Head of caudate nucleus (tissue), 42 donors: ENCODE results near the gene ATP5MG.

ENCODE experiments used
- DNase-seq, 42 donors: peaks; one replicate each; pipeline versions ENCODE4 v3.0.0 to v3.0.0-alpha.2; 2020 to 2021; ENCODE audit warnings: mixed read lengths in 7 of 42
- intact Hi-C: fragments of 100-400 bp; cut with DNase I; formaldehyde crosslinking; loops from one replicate; pipeline ENCODE4 v1.15.0; 2022

ATP5MG gene, protein sequence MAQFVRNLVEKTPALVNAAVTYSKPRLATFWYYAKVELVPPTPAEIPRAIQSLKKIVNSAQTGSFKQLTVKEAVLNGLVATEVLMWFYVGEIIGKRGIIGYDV

DNA sequence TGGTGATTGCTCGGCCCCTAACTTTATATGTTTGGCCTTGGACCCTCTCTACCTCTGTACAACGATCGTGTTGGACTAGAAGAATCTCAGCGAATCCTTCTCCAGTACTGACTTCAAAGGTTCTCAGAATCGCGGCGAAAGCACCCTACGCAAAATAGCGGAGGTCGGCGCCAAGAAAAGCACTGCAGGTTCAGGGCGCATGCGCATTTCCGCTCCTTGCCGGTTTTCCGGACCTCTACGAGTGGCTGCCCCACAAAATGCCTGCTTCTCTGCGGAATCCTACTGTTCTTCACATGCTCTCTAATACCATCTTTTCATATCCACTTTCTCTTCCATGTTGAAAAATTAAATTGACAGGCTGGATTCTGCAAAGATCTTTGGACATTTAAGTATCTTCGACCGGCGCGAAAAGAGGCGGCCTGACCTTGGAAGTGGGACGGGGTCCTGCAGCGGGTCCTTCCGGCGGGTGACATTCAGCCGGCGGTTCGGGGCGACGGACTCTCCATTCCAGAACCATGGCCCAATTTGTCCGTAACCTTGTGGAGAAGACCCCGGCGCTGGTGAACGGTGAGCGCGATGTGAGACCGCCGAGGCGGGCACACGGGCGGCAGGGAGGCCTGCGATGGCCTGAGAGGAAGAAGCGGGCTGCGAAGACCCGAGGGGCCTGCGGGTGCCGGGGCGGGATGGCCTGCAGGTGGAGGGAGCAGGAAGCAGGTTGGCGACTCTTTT, at the start of gene ATP5MG:
ATP5MG (plus strand) TSS at position 456 of the 729 bp plus-strand sequence; CDS start at position 516, 60 bp downstream.
- peak; percentile 84 to 96 (median 91) for DNase-seq
- intact Hi-C loops, result loop anchor here (5.0 kb wide), 2 partner anchors 36 to 86 kb away; partner anchors contain the start of gene KMT2A

DNA sequence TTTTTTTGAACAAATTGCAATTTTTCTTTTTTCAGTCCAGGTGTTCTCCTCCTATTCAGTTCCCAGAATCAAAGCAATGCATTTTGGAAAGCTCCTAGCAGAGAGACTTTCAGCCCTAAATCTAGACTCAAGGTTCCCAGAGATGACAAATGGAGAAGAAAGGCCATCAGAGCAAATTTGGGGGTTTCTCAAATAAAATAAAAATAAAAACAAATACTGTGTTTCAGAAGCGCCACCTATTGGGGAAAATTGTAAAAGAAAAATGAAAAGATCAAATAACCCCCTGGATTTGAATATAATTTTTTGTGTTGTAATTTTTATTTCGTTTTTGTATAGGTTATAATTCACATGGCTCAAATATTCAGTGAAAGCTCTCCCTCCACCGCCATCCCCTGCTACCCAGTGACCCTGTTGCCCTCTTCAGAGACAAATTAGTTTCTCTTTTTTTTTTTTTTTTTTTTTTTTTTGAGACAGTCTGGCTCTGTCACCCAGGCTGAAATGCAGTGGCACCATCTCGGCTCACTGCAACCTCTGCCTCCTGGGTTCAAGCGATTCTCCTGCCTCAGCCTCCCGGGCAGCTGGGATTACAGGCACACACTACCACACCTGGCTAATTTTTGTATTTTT, 48.2 kb upstream of the ATP5MG start:
- no peak for DNase-seq
- intact Hi-C loops, result loop anchor here (10.0 kb wide), 1 partner anchor 208 kb away; no protein-coding TSS in a partner anchor

DNA sequence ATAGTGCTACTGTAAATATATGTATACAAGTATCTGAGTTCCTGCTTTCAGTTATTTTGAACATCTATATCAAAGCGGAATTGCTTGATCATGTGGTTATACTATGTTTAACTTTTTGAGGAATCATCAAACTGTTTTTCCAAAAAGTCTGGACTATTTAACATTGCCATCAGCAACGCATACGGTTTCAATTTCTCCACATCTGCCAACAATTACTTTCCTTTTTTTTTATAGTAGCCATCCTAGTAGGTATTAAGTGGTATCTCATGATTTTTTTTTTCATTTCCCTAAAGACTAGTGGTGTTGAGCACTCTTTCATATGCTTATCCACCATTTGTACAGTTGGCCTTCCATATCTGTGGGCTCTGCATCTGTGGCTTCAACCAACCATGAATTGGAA, 43.3 kb upstream of the ATP5MG start:
- no peak for DNase-seq
- intact Hi-C loops, result loop anchor here (10.0 kb wide), 1 partner anchor 213 kb away; no protein-coding TSS in a partner anchor

DNA sequence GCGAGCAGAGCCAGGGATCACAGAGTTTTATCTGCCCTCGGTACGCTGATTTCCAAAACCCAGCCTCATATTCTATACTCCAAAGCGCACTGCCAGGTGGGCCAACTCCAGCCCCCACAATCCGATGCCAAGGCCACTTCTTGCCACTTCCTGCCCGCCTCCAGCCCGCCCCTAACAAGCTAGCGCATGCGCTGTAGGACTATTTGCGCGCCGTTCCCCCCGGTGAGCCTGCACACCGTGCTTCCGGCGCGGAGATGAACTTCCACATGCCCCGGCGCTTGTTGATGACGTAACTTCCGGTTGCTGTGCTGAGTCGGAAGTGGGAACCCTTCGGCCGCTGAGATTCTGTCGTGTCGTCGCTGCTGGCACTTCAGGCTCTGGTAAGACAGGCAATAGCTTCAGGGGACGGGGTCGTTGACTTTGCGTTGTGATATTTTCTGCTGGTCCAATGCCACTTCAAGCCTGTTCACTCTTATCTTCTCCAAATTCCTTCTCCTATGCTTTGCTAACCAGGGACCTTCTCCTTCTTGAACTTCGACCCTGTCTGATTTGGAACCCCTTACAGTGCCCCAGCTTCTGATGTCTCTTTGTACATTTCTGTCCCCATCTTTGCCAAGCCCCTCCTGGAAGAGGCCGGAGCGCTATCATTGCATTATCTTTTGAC, 42.0 kb upstream of the ATP5MG start, which contains the start of gene UBE4A:
UBE4A (plus strand) TSS at position 306 of the 664 bp plus-strand sequence. CDS start 5,481 bp downstream, outside the sequence.
- peak; percentile 88 to 99 (median 96) for DNase-seq
- intact Hi-C loops, result loop anchor here (10.0 kb wide), 1 partner anchor 215 kb away; no protein-coding TSS in a partner anchor

DNA sequence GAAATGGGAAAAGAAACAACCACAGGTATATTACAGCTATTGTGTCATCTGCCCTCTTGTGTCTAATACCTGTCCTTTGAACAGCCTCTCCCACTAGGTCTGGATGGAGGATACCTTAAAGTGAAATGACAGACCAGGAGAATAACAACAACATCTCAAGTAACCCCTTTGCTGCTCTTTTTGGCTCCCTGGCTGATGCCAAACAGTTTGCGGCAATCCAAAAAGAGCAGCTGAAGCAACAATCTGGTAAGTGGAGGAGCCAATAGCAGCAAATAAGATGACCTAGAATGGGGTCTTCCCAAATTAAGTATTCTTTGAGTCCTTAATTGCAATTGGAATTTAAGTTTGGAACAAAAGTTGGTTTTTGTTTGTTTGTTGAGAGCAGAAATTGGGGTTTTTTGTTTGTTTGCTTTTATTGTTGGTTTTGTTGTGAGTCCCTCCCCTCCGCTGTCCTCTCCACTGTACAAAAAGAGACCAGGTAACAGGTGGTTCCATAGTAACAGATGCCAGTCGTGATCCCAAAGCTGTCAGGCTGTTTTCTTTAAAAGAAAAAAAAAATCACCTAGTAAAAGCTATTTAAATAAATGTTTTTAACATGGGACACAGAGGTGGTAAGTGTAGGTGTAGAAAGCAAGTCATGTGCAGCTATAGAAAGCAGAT, 36.3 kb upstream of the ATP5MG start:
- intact Hi-C loops, result loop anchor here (5.0 kb wide), 1 partner anchor 168 kb away; no protein-coding TSS in a partner anchor
- no peak for DNase-seq

DNA sequence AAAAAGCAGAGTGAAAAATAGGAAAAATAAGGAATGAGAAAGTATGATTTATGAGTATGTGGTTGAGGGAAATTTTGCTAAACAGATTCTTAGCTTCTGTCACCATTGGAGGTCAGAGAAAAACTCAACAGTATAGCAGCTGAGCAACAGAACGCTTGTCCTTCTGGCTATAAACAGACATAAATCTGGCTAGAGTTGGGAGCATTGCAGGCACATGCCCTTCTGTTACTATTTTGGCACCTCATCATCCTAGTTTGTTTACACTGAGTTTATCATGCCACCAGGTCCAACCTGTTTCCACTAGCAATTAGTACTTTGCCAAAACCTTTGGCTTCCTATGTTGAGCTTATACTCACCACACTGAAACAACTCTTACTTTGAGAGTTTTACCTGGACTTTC, 35.1 kb upstream of the ATP5MG start:
- intact Hi-C loops, result no loop called here
- DNase-seq, result no peak

DNA sequence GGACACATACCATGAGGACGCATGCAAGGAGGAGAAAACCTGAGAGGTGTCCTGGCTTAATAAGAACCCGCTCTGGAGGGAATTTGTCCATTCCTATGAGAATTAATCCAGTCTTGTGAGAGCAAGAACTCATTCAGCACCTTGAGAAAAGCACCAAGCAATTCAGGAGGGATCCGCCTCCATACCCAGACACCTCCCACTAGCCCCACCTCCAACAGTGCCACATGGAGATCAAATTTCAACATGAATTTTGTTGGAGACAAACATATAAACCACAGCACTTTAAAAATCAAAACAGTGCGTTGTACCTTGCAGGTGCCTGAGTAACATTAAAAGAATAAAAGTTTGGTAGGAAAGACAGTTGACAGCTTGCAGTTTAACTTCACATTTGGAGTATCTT, 30.6 kb upstream of the ATP5MG start:
- no peak for DNase-seq
- intact Hi-C loops, result no loop called here

DNA sequence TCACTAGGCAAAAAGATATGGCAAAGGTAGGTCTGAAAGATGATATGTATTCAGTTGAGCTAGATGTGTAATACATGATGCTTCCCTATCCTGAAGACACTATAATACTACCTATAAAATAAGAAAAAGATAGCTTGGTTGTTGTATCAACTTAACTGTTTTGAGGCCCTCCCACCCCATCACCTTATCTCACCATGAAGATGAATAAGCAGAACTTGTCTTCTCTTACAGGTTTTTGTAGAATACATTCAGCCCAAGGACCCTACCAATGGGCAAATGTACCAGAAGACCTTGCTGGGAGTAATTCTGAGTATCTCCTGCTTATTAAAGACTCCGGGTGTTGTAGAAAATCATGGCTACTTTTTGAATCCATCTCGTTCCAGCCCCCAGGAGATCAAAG, 28.1 kb upstream of the ATP5MG start:
- DNase-seq, result no peak
- intact Hi-C loops, result no loop called here

DNA sequence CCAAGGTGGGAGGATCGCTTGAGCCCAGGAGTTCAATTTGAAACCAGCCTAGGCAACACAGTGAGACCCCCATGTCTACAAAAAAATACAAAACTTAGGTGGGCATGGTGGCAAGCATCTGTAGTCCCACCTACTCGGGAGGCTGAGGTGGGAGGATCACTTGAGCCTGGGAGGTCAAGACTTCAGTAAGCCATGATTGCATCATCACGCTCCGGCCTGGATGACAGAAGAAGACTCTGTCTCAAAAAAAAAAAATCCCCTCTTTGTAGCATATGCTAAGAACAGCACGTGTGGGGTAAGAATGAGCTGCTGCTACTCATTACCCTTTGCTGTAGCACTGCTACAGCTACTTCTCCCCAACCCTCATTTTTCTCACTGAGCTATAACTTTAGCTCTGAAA, 27.5 kb upstream of the ATP5MG start:
- intact Hi-C loops, result no loop called here
- DNase-seq, result no peak

DNA sequence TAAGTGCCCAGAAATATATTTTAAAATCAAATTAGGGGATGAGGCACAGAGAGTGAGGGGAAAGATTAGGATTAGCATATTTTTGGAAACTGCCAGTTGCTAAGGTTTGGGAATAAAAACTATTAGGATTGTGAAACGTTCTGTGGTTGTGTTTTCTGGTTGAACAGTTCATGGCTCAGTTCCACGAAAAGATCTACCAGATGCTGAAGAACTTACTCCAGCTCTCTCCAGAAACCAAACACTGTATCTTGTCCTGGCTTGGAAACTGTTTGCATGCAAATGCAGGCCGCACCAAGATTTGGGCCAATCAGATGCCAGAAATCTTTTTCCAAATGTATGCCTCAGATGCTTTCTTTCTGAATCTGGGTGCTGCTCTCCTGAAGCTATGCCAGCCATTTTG, 26.7 kb upstream of the ATP5MG start:
- intact Hi-C loops, result no loop called here
- no peak for DNase-seq

DNA sequence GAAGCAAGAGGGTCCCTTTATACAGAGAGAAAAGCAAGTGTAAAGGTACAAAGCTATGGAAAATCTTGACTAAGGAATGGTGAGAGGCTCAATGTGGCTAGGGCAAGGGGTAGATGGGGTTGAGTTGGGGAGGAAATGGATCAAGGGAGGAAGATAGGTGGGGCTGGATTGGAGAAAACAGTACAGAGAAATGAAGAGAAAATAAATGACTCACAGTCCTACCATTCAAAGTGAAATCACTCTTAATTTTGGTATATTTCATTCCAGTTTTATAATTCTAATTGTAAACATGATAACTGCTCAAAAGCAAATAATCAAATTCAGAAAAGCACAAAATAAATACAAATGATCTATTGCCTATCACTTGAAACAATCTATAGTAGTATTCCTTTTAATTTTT, 25.4 kb upstream of the ATP5MG start:
- intact Hi-C loops, result no loop called here
- no peak for DNase-seq

DNA sequence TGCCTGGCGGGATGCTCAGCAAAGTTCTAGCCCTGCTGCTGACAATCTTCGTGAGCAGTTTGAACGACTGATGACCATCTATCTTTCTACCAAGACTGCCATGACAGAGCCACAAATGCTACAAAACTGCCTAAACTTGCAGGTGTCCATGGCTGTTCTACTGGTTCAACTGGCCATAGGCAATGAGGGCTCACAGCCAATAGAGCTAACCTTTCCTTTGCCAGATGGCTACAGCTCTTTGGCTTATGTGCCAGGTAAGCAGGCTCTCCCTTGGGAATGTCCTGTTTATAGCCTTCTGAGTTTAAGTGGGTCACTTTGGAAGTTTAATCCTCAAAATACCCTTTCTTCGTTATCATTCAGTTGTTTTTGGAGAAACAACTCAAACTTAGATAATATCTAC, 21.9 kb upstream of the ATP5MG start:
- DNase-seq, result no peak
- intact Hi-C loops, result no loop called here

DNA sequence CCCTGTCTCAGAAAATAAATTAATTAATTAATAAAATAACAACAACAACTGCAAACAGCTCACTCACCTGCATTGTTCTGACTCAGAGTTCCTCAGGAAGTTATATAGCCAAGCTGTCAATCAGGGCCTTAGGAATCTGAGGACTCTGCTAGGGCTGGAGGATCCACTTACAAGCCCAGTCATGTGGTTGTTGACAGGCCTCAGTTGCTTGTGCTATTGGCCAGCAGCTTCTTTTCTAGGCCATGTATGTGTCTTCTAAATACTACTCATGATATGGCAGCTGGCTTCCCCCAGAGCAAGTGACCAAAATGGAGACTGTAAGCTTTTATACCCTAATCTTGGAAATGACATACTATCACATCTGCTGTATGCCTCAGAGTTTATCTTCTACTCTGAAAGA, 20.8 kb upstream of the ATP5MG start:
- intact Hi-C loops, result no loop called here

DNA sequence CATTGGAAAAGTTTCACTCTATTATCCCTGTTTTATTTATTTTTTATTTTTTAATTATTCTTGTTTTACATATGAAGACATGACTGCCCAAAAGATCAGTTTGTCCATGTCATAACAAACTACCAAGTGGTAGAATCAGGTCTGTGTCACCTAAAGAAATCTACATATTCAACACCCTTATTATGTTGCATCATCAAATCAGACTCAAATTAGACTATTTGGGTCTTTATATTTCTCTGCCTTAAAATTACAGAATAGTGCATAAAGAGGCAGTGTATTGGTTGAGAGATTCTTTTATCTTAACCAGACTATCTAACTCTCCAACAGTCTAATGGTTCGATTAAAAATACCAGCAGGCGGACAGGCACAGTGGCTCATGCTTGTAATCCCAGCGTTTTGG, 18.5 kb upstream of the ATP5MG start:
- intact Hi-C loops, result no loop called here
- no peak for DNase-seq

More for the DNA sequence above, 20.8 kb upstream of the ATP5MG start:
- no peak for DNase-seq

DNA sequence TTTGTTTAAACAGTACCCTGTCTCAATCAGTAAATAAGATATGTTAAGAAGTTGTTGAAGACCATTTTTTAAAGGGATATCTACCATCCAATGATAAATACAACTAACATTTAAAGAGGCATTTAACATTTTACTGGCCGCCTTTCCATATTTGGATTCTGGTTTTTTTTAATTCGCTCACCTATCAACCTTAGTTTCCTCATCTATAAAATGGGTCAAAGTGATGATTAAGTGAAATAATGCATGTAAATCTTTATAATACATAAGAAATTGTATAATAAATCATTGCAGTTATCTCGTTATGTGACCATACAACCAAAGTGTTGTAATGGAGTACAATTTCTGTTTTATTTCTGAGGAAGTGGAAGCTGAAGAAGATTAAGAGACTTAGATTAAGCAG, 17.7 kb upstream of the ATP5MG start:
- intact Hi-C loops, result no loop called here
- DNase-seq, result no peak

DNA sequence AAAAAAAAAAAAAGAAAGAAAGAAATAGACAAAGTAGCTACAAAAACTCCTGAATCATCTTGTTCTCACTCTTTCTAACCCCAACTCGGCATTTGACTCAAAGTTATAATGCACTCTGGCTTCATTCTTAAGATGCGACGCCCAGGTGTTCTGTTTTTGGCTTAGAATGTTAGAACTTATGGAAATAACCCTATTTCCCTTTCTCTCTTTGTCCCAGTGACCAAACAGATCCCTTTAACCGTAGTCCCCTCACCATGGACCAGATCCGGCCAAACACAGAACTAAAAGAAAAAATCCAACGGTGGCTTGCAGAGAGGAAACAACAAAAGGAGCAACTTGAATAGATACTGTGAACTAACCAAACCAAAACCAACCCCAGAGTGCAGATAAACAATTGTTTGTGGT, 5.3 kb upstream of the ATP5MG start:
- intact Hi-C loops, result no loop called here

DNA sequence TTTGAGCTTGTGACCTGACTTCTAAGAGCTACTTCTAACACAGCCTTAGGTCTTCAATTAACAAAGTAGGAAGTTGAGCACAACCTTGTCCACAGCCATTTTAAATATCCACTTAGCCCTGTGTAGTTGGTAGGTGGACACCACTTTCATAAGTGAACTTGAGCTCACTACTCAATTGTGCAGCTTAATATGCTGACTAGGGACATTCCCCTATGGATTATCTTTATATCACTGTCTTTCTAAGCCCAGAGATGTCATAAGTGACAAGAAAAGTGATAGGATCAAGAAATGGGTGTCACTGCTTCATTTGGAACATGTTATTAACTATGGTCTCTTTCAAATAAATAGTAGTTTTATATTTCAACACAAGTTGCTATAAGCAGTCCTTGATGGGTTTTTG, 4.0 kb upstream of the ATP5MG start:
- no peak for DNase-seq
- intact Hi-C loops, result no loop called here

More for the DNA sequence above, 5.3 kb upstream of the ATP5MG start:
- no peak for DNase-seq

DNA sequence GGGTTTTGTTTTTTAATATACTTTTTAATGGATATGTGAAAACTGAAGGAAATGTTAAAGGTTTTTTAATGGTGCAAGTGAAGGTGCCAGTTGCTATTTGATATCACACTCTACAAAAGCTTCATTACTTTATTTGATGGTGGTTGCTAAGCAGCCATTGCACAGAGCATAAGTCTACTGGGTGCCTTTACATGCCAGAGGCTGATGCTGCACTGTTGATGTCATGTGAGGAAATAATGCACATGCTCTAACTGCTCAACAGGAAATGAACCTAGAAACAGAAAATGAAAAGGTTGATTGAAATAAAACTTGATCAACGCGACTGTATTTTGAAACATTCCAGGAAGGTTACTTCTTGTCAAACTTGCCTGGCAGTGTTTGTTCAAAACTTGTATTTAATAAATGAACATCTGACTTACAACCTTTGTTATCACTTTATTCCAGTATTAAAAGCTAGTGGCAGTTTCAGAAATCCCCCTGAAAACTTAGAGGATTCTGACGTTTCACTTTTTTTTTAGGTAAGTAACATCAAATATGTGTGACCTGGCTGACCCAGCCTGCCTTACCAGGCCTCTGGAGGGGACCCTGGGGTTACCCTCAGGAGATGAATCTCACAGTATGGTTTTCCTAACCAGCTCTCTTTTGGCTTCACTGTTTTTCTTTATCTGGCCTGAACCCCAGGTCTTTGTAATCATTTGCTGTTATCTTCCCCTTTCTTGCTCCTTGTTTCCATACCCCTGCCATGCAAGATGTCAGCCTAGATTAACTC, 2.4 kb upstream of the ATP5MG start:
- intact Hi-C loops, result no loop called here
- no peak for DNase-seq
